DMS53 (cell line): Measurements from ENCODE around the gene BACH2.
"Not testable (repeated sequence)": the region's sequence is repeated elsewhere in the genome, so short reads cannot be mapped to it uniquely, and the experiment has no call there.

ENCODE experiments used
- DNase-seq: peaks from one replicate; lab custom pipeline; 2025; lab: John Stamatoyannopoulos, UW

Gene BACH2

GRCh38 chr6:90124874-90125510 lies 171.7 kb downstream of the BACH2 start:
- DNase-seq = no peak

- peak; percentile 54 for DNase-seq
These were observed 172.8 kb downstream of the BACH2 start for GRCh38 chr6:90123831-90124230.

DNA sequence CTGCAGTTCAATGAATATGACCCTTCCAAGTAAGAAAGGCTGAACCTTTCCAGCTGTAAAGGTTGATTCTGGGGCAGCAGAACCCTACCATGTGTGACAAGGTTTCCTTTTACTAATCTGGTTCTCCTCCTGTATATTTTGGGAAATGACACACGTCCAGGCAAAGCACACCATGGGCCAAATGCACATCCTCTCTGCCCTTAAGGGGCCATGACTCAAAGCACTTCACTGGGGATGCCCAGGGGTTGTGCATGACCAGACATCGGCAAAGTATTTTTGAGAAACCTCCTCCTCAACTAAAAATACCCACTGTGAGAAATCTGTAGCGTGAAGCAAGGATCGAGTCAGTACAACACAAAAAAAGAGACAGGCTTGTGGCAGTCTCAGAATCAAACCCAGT lies 174.7 kb downstream of the BACH2 start:
- no peak for DNase-seq

GRCh38 chr6:90120327-90120726 lies 176.3 kb downstream of the BACH2 start:
- peak; percentile 6 for DNase-seq

DNA sequence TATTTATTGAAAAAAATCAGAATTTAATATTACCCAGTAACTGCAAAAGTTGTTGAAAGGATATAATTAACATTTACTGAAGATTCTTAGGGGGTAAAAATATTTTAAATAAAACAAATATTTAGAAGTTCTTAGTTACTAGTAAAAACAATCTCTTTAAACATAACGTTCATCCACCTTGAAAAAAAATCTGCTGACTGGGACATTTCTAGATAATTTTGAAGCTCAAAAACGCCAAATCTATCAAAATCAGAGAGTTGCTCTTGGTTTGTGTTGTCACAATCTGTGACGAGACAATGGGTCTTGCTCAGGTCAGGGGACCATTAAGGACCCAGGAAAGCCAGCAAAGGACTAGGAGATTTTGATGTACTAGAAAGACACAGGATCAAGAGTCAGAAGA lies 177.0 kb downstream of the BACH2 start:
- no peak for DNase-seq

DNA sequence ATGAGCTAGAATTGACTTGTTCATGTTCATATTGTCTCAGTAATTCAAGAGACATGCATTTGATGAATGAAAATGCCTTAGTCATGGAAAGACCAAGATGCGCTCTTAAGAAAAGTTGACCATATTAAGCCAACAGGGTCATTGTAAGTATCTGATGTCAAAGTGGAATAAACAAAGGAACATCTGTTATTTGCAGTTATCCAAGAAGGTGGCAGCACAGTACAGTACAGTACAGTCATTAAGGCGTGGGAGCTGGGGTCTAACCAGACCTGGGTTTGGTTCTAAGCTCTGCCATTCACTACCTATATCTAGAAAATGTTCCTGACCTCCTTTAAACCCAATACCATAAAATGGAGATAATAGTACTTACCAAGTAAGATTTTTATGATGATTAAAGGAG lies 178.1 kb downstream of the BACH2 start:
- peak; percentile 62 for DNase-seq

DNA sequence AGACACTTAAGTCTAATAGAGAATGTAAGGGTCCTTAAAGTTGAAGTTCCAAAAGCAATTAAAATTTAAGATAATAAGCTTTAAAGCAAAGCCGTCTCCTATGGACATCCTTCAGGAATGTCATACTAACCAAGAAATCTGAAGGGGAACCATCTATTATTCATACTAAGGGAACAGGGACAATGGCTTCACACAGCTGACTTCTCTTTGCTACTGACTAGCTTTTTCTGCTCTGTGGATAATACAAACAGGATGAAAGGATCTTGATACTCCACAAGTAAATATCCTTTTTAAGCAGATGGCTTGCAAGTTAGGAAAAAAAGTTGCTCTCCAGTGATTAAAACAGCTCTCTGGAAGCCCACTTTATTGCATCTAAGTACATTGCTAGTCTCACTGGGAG lies 178.6 kb downstream of the BACH2 start:
- peak; percentile 64 for DNase-seq

GRCh38 chr6:90116126-90116525 lies 180.5 kb downstream of the BACH2 start:
- not testable (repeated sequence) for DNase-seq

DNA sequence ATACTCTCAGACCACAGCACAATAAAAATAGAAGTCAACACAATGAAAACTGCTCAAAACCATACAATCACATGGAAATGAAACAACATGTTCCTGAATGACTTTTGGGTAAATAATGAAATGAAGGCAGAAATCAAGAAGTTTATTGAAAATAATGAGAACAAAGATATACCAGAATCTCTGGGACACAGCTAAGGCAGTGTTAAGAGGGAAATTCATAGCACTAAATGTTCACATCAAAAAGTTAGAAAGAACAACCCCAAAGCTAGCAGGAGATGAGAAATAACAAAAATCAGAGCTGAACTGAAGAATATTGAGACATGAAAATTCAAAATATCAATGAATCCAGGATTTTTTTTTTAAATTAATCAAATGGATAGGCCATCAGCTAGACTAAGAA lies 183.3 kb downstream of the BACH2 start:
- no peak for DNase-seq

DNA sequence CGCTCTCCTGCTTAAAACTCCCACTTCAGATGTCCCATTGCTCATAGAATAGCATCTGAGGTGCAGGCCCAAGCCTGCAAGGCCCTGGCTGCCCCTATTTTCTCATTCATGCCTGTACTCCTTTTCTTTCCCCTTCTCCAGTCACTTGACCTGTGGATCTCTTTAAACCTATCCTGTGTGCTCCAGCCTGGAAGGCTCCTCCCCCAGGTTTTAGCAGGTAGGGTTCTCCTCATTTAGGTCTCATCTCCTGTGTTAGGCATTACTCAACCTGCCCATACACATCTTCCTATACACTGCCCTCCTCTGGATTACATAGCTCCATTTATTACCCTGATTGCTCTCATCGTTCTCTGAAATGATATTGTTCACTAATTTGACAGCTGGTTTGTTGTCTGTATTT lies 185.3 kb downstream of the BACH2 start:
- no peak for DNase-seq

- no peak for DNase-seq
These were observed 185.7 kb downstream of the BACH2 start for GRCh38 chr6:90110971-90111370.

DNA sequence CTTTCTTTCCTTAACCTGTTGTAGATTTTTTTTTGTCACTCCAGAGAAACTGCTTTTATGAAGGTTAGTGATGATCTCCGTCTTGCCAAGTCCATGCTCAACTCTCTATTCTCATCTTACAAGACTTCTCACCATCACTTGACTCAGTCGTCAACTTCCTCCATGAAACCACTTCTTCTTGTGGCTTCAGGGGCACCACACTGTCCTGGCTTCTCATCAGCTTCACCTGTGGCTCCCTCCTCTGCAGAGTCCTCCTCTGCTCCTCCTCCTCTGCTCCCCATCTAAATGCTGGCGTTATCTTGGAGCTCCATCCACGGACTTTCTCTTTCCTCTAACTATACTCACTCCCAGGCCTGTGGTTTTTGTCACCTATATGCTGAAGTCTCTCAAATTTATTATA lies 187.5 kb downstream of the BACH2 start:
- DNase-seq = no peak

- peak; percentile 43 for DNase-seq
These were observed 188.8 kb downstream of the BACH2 start for GRCh38 chr6:90107771-90108282.

DNA sequence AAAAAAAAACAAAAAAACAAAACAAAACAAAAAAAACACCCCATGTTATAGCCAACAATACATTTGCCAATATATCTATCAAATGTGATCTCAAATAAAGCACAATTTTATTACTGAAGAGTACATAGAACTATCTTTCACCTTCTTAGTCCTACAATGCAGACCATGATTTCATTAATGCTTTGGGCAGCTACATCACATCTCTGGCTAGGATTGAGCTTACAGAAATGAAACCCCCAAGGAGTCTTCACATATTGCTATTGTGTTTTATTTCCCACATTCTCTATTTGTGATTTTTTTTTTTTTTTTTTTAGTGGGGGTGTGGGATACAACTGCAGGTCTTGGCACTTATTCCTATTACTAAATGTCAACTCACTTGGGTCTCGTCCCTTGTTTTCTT lies 189.3 kb downstream of the BACH2 start:
- no peak for DNase-seq

DNA sequence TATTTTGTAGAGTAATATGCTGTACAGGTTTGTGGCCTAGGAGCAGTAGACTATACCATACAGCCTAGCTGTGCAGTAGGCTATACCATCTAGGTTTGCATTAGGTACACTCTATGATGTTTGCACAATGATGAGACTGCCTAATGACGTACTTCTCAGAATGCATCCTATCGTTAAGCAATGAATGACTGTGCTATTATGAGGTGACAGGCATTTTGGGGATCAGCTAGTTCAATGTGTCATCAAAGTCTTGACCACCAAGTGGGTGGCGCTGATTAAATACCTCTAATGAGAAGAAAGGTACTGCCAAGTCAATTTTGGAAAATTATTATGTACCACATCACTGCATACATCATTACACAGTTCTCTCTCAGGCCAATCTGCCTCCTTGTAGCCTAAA lies 190.2 kb downstream of the BACH2 start:
- DNase-seq = peak; percentile 89

- DNase-seq = peak; percentile 16
These were observed 191.0 kb downstream of the BACH2 start for GRCh38 chr6:90105506-90106170.

GRCh38 chr6:90103056-90103800 lies 193.4 kb downstream of the BACH2 start:
- DNase-seq = peak; percentile 94

- DNase-seq = no peak
These were observed 195.2 kb downstream of the BACH2 start for GRCh38 chr6:90101403-90101802.

DNA sequence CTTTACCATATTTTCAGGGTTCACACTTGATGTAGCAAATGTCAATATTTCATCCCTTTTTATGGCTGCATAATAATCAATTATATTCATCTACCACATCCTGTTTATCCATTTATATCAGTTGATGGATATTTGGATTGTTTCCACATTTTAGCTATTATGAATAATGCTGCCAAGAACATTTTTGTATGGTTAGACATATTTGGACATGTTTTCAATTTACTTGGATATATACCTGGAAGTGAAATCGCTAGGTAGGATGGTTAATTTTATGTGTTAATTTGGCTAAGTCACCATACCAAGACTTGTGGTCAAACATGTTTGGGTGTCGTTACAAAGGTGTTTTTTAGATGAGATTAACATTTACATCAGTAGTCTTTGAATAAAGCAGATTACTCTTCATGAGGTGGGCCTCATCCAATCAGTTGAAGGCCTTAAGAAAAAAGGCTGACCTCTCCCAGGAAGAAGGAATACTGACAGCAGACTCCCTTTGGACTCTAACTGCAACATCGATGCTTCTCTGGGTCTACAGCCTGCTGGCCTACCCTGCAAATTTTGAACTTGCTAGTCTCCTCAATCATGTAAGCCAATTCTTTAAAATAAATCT lies 196.5 kb downstream of the BACH2 start:
- DNase-seq = no peak

GRCh38 chr6:90098627-90099026 lies 198.0 kb downstream of the BACH2 start:
- no peak for DNase-seq

- peak; percentile 10 for DNase-seq
These were observed 198.6 kb downstream of the BACH2 start for GRCh38 chr6:90098001-90098531.

DNA sequence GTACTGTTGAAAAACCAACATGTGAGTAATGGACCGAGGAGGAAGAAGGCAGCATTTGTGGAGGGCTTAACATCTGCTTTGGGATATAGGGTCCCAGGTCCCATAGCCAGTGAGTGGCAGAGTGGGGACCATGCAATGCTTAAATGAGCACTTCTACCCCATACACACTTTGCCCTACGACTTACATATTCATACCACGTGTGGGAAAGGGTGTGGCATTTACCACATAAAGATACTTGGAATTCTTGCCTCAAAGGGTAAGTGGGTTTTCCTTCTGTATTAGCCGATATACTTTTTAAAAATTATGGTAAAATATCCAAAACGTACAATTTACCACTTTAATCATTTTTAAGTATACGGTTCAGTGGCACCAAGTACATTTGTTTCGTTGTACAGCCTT lies 199.3 kb downstream of the BACH2 start:
- DNase-seq = no peak
